ENCODE measurements around the gene FAM228B.
"Not testable (repeated sequence)": the region's sequence is repeated elsewhere in the genome, so short reads cannot be mapped to it uniquely, and the experiment has no call there.

DNA sequence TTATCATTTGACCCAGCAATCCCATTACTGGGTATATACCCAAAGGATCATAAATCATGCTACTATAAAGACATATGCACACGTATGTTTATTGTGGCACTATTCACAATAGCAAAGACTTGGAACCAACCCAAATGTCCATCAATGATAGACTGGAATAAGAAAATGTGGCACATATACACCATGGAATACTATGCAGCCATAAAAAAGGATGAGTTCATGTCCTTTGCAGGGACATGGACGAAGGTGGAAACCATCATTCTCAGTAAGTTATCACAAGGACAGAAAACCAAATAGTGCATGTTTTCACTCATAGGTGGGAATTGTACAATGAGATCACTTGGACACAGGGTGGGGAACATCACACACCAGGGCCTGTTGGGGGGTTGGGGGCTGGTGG, 22.5 kb upstream of the FAM228B start:
- TF ChIP-seq POLR2AphosphoS5 (IDR thresholded peaks at IDR 0.05; ENCODE audit: low read depth, low read length); POLR2A (IDR thresholded peaks at IDR 0.05; ENCODE audit: low read depth, low read length); TAF1 (IDR thresholded peaks at IDR 0.05; ENCODE audit: low read depth, low read length); POU2F2 (IDR thresholded peaks at IDR 0.05; ENCODE audit: low read depth, low read length); PAX5 (IDR thresholded peaks at IDR 0.05; ENCODE audit: insufficient read depth, low read length, severe bottlenecking): not testable (repeated sequence)

Measured in GM12891 (cell line).